OCI-LY1 (cell line): ENCODE results near the gene STRA6.

Source experiments
- CTCF ChIP-seq: fragments of 200-600 bp; sonication (generic), shearing (Covaris generic); IDR thresholded peaks from 2 replicates; pipeline ENCODE4 v1.5.1; 2017; ENCODE audit warnings: mild to moderate bottlenecking, antibody characterized with exemption, low read length, moderate library complexity, mixed read lengths
- EZH2 ChIP-seq: fragments of 200-600 bp; sonication (generic), shearing (Covaris generic); IDR thresholded peaks from 2 replicates; pipeline ENCODE4 v1.8.0; 2017; ENCODE audit warnings: borderline replicate concordance, mixed run types, mild to moderate bottlenecking, antibody characterized with exemption, low read length, moderate library complexity, mixed read lengths

- TF ChIP-seq CTCF (no peak), EZH2 (no peak)
These were observed 38.5 kb upstream of the STRA6 start for GRCh38 chr15:74240897-74241614.
